Panc1 (cell line): ENCODE measurements around the gene TRDMT1.

Experiments used
- CTCF ChIP-seq: fragments of 450-650 bp; IDR thresholded peaks from 2 replicates; pipeline ENCODE4 v1.5.1; 2017; ENCODE audit warnings: mild to moderate bottlenecking
- POLR2AphosphoS5 ChIP-seq: IDR thresholded peaks from 2 replicates; pipeline ENCODE4 v1.6.1; 2012; ENCODE audit warnings: mild to moderate bottlenecking, low read depth, low read length, moderate library complexity
- REST ChIP-seq, 2 experiments: IDR thresholded peaks; 2 replicates each; pipeline ENCODE4 v1.6.1; 2011 to 2012; ENCODE audit warnings: low read depth in 2 of 2, control low read depth in 1 of 2, low read length in 1 of 2, mild to moderate bottlenecking in 1 of 2, moderate library complexity in 1 of 2; ENCODE audit not compliant: insufficient read depth in 1 of 2
- SIN3A ChIP-seq: IDR thresholded peaks from 2 replicates; pipeline ENCODE4 v1.6.1; 2012; ENCODE audit warnings: low read depth, mild to moderate bottlenecking, low read length, moderate library complexity, borderline replicate concordance; ENCODE audit not compliant: insufficient read depth
- TCF7L2 ChIP-seq: IDR thresholded peaks from 2 replicates; pipeline ENCODE4 v1.6.1; 2011; ENCODE audit warnings: mild to moderate bottlenecking, low read depth, low read length, inconsistent platforms

- TF ChIP-seq CTCF (no peak), SIN3A (no peak), POLR2AphosphoS5 (no peak), REST (IDR thresholded peaks at IDR 0.05; ENCODE audit: insufficient read depth in 1 of 2, low read depth in 2 of 2, low read length in 1 of 2) (no peak), TCF7L2 (no peak)
Observed at GRCh38 chr10:17247210-17247609, 45.7 kb upstream of the TRDMT1 start.
